Measurements from ENCODE around the gene CD40LG.

- TF ChIP-seq, protein P1, sequence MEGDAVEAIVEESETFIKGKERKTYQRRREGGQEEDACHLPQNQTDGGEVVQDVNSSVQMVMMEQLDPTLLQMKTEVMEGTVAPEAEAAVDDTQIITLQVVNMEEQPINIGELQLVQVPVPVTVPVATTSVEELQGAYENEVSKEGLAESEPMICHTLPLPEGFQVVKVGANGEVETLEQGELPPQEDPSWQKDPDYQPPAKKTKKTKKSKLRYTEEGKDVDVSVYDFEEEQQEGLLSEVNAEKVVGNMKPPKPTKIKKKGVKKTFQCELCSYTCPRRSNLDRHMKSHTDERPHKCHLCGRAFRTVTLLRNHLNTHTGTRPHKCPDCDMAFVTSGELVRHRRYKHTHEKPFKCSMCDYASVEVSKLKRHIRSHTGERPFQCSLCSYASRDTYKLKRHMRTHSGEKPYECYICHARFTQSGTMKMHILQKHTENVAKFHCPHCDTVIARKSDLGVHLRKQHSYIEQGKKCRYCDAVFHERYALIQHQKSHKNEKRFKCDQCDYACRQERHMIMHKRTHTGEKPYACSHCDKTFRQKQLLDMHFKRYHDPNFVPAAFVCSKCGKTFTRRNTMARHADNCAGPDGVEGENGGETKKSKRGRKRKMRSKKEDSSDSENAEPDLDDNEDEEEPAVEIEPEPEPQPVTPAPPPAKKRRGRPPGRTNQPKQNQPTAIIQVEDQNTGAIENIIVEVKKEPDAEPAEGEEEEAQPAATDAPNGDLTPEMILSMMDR (IDR thresholded peaks at IDR 0.05) = no peak
- no peak for TF ChIP-seq EZH2 (IDR thresholded peaks at IDR 0.05; ENCODE audit: borderline replicate concordance, insufficient read depth, low read depth, low read length, poor library complexity, severe bottlenecking)
Observed at GRCh38 chrX:136616987-136617685, 30.8 kb upstream of the CD40LG start.
